GM18858 (cell line): ENCODE results near the gene SLC1A3.
A peak's percentile ranks its signal among the peaks of the same experiment; 100 is the strongest.
"Not testable (repeated sequence)": the region's sequence is repeated elsewhere in the genome, so short reads cannot be mapped to it uniquely, and the experiment has no call there.

ENCODE experiments used
- ATAC-seq: cut with Tn5 transposase; IDR thresholded peaks from one replicate; pipeline ENCODE4 v1.9.1; 2021; ENCODE audit not compliant: unreplicated experiment

Gene SLC1A3

DNA sequence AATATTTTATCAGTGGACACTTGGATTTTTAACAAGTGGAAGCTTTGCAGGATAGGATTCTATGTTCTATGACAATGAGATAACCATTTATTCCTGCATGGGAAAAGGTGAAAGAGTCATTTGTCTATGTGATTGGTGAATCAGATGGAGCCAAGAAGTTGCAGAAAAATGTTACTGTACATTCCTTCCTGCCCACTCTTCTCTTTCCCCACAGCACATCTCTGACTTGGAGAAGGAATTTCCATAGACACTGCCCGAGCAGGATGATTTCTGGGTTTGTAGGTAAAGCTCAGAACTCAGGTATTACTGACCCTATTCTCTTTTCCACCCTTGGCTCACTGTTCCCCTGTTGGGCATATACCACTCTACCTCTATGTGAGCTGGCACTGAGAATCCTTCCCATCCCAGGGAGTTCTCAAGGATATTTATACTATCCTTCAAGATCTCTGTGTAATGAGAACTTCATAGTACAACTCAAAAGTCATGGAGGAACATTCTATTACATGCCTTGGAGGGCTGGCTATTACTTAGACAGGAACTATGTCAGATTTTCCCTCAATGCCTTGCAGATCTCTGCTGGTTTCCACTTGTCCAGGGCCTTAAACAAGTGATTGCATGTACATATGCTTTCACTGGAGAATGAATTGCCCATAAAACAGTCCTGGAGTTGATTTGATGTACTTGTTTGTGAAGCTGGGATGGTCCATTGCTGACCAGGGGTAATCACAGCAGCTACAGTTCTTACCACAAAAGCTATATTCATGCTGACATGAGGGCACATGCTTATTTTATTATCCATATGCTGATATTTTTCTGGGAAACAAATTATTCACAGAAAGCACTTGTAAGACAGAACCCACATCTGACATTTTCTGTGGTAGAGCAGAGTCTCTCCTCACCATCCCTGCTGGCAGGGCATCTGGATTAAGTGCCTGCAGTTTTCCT, 24.1 kb downstream of the SLC1A3 start:
- ATAC-seq, result no peak

- ATAC-seq, result no peak
Observed at GRCh38 chr5:36631154-36631553, 24.7 kb downstream of the SLC1A3 start.

DNA sequence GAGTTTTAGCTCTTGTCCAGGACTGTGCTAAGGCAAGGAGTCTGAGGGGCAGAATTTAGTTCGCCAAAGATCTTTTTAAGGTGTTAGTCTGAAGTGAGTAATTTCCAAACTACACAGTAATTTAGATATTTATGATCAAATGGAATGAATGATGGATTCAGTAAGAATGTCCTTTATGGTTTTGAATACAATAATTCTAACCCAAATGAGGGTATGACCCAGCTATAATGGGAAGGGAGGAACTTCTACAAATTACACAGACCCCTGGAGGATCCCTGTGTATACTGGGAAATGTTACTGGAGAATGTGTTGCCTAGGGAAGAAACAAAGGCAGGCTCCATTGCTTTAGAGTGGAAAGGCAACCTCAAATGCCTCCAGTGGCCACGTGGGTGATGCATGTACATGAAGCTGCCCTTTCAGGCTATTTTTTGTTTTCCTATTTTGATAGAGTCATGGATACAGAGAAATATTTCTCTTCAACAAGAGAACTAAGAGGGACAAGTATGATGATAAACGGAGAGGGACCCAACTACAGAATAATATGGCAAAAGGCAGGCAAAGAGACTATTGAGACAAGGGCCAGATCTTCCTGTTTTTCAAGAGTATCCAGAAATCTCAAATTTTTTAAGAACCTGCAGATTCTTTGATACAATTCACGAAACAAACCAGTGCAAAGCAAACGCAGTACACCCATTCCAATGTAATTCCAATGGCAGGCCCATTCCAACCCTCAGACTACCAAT, 25.4 kb downstream of the SLC1A3 start:
- ATAC-seq, result no peak

- ATAC-seq, result no peak
Observed at GRCh38 chr5:36632363-36632664, 25.9 kb downstream of the SLC1A3 start.

DNA sequence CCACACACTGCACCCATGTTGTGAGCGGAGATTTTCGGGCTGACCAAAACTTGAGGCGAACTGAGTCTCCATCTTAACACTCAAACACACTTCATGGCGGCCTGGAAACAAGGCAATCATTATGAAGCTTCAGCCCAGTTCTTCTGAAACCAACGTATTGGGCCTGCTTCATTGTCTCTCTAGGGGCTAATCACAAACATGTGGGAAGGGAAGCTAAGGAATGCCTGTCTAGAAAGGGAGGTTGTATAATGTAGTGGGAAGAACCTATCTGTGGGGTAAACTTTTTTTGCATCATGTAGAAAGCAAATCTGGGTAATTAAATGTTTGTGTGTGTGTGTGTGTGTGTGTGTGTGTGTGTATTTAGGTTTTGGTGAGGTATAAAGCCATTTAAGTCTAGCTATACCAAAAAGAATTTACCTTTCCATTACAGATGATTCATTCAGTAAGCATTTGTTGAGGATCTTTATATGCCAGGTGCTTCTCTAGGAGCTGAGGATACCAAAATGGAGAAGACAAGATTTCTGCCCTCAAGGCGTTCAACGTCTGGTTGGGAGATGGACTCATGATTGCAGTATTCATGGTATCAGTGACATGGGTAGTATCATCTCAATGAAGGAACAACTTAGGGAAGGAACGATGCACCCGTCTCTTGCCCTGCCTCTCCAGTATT, 29.4 kb downstream of the SLC1A3 start:
- no peak for ATAC-seq

GRCh38 chr5:36637101-36637500, 30.7 kb downstream of the SLC1A3 start:
- no peak for ATAC-seq

DNA sequence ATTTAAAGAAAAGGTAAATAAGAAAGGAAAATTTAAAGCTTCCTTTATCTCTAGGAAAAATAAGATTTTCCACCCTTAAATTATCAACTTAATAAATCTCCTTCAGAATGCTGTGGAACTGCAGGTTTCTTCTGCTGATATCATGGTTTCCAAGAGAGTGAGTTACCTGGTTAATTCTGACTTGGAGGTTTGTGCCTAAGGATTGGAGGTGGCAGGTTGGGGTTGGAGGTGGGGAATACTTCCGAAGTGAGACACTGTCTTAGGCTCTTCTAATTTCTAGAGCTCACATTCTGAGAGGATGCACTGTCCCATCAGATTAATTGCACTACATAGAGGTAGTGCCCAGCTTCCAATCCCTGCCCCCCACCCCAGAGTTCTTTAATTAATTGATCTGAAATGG, 31.1 kb downstream of the SLC1A3 start:
- no peak for ATAC-seq

- ATAC-seq, result no peak
Observed at GRCh38 chr5:36638056-36638455, 31.6 kb downstream of the SLC1A3 start.

DNA sequence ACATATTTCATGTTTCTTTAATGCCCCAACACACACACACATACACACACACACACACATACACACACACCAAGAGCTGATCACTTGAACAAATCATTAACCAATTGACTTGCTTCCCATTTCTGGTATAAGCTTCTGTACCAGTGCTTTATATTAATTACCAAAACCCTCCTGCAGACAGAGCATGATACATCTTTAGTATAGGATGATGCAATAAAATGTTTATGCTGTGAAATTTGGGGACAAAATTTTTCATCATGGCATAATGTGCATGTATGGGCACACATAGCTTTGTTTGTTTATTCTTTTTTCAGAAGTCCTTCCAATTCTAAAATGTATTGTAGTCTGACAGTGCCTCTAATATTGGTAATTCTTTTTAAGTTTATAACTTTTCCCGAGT, 34.5 kb downstream of the SLC1A3 start:
- ATAC-seq, result no peak

- ATAC-seq, result no peak
Observed at GRCh38 chr5:36641431-36641830, 35.0 kb downstream of the SLC1A3 start.

DNA sequence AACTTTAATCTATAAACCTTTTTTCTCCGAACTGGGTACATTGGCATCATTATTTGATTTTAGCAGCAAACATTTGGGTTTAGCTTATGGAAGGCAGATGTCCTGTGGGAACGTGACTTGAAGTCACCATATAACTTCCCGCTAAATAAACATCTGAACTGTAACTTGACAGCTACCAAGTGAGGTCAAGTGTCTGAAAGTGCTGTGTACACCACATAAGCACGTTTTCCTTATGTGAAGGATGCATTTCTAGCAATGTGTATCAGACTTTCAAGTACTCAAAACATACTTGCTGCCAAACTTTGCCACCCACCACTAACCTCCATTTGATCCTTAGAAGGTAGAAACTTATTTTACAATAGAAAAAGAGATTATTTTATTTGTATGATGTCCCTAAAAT, 35.7 kb downstream of the SLC1A3 start:
- no peak for ATAC-seq

DNA sequence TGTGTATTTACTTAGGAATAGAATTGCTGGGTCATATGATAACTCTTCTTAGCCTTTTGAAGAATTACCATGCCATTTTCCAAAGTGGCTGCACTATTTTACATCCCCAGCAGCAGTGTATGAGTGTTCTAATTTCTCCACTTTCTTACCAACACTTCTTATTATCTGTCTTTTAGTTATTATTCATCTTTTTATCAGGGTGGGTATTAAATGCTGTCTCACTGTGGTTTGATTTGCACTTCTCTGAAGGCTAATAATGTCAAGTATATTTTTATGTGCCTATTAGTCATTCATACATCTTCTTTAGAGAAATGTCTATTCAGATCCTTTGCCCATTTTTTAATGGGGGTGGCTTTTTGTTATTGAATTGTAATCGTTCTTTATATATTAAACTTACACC, 36.8 kb downstream of the SLC1A3 start:
- no peak for ATAC-seq

DNA sequence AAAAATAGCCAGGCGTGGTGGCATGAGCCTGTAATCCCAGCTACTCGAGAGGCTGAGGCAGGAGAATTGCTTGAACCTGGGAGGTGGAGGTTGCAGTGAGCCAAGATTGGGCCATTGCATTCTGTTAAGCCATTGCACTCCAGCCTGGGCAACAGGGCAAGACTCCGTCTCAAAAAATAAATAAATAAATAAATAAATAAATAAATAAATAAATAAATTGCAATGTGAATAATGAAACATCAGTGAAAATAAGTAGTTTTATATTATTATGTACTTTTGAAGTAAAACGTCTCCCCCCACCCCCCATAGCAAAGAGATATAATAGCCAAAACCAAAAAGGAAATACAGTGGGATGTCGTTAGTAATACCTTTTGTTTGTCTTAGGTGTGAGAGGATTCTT, 37.4 kb downstream of the SLC1A3 start:
- not testable (repeated sequence) for ATAC-seq

DNA sequence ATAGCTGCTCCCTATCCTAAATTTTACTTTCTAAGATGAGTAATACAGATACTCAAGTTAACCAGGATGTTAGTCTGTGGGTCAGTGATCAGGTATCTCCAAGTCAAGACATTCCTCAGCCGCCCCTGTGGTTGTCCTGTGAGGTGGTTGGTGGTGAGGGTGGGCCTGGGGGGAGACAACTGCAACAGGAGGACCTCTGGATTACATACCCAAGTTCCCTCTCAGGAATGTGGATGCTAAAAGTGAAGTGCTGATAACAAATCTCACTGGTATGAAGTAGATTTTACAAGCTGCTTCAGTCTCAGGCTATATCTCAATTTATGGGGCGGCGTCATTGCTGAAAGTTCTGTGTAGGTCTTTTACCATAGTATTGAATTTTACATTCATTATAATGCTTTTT, 38.3 kb downstream of the SLC1A3 start:
- ATAC-seq, result no peak

GRCh38 chr5:36646100-36646499, 39.7 kb downstream of the SLC1A3 start:
- ATAC-seq, result no peak

DNA sequence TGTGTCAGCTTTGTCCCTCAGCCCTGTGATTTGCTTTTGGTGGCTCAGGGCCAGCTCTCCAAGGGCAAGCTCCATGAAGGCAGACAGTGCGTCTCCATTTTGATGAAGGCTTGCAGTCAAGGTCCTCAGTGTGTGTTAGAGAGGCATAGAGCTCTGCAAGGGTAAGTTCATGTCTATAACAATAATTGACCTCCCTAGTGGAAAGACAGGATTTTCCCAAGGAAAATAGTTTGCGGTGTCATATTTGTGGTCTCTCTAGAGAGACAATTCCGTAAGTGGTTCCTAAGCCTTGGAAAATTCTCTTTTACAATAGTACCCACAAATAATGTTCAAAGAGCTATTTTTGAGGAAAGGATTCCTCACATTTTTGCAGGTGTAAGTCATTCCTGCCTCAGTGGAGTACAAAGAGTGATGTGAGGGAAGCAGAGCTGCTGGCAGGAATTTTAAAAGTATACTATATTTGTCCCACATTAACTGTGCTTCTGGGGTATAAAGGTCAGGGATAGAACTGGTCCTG, 40.2 kb downstream of the SLC1A3 start:
- no peak for ATAC-seq

DNA sequence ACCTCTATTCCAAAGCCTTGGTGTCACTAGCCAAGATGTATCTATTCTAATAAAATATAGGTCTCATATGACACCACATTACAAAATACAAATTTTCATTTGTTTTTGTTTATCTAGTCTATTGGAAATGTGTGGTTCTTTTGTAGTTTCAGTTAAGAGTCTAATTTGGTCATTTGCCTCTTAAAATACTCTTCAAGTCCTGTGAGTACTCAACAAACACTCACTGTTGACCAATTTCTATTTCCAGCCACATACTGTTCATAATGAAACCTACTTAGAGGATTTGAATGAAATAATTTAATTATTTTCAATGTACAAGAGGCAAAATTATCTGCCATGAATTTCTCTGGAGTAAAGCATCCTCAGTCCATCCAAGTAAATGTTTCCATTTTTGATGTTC, 40.6 kb downstream of the SLC1A3 start:
- peak; percentile 51 for ATAC-seq

DNA sequence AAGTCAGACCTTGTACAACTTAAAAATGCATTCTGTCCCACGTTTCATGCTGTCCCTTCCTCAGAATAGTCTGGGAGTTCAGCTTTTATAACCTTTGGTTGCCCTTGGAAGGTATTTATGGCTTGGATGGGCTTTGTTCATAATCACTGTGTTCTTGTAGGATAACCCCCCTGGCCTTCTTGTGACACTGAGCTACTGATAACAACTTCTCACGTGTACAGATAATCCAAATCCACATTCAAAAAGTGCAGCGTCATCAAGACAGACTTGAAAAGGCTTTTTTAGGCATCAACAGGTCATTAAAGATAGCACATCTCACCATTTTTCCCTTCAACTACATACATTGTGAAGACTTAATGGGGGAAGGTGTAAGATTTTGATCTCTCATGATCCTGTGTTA, 42.0 kb downstream of the SLC1A3 start:
- ATAC-seq, result no peak

GRCh38 chr5:36651761-36652685, 45.6 kb downstream of the SLC1A3 start:
- ATAC-seq, result no peak

- no peak for ATAC-seq
Observed at GRCh38 chr5:36653044-36653705, 46.8 kb downstream of the SLC1A3 start.
